ENCODE data around the gene ZSCAN30.

The ZSCAN30 gene

DNA sequence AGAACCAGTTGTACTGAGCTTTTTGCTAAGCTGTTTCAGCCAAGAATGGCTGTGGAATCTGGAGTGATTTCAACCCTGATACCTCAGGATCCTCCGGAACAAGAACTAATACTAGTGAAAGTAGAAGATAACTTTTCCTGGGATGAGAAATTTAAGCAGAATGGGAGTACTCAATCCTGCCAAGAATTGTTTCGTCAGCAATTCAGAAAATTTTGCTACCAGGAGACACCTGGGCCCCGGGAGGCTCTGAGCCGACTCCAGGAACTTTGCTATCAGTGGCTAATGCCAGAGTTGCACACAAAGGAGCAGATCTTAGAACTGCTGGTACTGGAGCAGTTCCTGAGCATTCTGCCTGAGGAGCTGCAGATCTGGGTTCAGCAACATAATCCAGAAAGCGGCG, 47.6 kb downstream of the ZSCAN30 start:
- no peak for DNase-seq (ENCODE audit: low read depth)
- H3K4me3 ChIP-seq (ENCODE audit: low read depth, low read length), result no peak overlapping the region
- TF ChIP-seq MYC (IDR thresholded peaks at IDR 0.05; ENCODE audit: low read depth, low read length) (no peak), POLR2A (IDR thresholded peaks at IDR 0.05; ENCODE audit: extremely low read depth, insufficient read length) (no peak)
- TF ChIP-seq, protein P1, sequence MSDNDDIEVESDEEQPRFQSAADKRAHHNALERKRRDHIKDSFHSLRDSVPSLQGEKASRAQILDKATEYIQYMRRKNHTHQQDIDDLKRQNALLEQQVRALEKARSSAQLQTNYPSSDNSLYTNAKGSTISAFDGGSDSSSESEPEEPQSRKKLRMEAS (IDR thresholded peaks at IDR 0.05; ENCODE audit: low read depth, low read length), result no peak
- TF ChIP-seq, protein P2, sequence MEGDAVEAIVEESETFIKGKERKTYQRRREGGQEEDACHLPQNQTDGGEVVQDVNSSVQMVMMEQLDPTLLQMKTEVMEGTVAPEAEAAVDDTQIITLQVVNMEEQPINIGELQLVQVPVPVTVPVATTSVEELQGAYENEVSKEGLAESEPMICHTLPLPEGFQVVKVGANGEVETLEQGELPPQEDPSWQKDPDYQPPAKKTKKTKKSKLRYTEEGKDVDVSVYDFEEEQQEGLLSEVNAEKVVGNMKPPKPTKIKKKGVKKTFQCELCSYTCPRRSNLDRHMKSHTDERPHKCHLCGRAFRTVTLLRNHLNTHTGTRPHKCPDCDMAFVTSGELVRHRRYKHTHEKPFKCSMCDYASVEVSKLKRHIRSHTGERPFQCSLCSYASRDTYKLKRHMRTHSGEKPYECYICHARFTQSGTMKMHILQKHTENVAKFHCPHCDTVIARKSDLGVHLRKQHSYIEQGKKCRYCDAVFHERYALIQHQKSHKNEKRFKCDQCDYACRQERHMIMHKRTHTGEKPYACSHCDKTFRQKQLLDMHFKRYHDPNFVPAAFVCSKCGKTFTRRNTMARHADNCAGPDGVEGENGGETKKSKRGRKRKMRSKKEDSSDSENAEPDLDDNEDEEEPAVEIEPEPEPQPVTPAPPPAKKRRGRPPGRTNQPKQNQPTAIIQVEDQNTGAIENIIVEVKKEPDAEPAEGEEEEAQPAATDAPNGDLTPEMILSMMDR (IDR thresholded peaks at IDR 0.05; ENCODE audit: low read depth, low read length), result no peak

DNA sequence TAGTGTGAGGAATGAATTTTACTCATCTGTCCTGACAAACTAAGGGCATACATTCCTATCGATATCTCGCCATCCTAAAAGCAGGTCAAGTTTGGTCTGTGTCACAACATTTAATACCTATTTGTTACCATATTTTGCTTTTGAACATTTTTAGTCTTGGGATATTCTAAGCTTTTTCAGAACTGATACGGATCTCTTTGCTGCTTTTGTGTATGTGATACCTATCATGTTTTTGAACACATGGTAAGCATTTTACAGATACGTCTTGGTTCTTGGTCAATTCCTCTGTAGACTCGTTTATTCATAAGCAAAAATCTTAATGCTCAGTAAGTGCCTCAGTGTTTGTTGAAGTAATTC, 48.6 kb downstream of the ZSCAN30 start:
- DNase-seq (ENCODE audit: low read depth), result peak; percentile 30
- peak overlapping the region; percentile 96 for H3K4me3 ChIP-seq (ENCODE audit: low read depth, low read length)
- TF ChIP-seq MYC (IDR thresholded peaks at IDR 0.05; ENCODE audit: low read depth, low read length), result no peak

DNA sequence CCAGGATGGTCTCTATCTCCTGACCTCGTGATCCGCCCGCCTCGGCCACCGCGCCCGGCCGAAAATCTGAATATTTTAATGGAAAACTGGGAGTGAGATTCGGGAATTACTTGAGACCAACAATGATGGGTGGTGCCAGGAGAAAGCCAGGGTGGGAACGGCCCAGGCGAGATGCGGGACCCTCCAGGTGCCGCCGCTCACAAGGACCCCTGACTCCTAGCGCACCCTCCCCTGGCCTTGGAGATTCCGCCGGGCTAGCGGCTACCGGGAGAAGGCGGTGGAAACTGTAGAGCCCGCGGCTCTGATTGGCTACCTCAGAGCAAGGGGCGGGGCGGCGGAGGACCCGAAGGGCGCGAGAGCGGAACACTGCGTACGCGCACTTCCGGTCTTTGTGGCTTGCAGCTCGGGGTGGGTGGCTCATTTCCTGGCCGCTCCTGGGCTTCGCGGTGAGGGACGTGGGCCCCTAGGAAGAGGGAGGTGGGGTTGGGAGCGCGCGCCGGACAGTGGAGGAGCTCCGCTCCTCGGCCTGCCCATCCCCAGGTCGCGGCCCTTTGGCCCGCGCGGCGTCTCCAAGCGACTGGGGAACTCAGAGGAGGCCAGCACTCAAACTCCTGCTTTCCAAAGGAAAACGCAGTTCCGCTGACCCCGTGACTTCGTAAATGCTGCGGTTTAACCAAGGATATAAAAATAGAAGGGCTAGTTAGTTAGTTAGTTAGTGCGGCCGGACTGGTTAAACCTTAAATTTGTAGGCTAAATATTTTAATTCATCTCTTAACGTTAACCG, 49.2 kb downstream of the ZSCAN30 start, which contains the start of gene ZNF397:
Gene ZNF397, plus strand, starts transcription at position 371 of the 784 bp plus-strand sequence. CDS start 1,437 bp downstream, outside the sequence.
- peak within 1 kb of the TSS; percentile 96 for H3K4me3 ChIP-seq (ENCODE audit: low read depth, low read length)

DNA sequence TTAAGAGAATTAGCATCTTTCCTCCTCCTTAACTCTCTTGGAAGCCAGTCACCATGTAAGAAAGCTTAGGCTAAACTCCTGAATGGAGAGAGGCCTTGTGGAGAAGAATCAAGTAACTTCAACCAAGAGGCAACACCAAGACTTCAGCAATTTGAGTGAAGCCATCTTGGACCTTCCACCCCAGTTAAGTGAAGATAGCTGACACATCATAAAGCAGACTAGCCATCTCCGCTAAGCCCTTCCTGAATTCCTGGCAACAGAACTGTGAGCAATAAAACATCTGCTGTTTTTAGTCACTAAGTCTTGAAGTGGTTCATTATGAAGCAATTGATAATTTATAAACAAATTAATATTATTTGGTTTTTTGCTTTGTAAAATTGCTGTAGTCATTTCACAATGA, 50.7 kb downstream of the ZSCAN30 start:
- TF ChIP-seq, protein P2 (IDR thresholded peaks at IDR 0.05; ENCODE audit: low read depth, low read length), result no peak
- no peak for TF ChIP-seq MYC (IDR thresholded peaks at IDR 0.05; ENCODE audit: low read depth, low read length)
- no peak for TF ChIP-seq POLR2A (IDR thresholded peaks at IDR 0.05; ENCODE audit: extremely low read depth, insufficient read length)
- TF ChIP-seq, protein P1 (IDR thresholded peaks at IDR 0.05; ENCODE audit: low read depth, low read length), result no peak
- H3K4me3 ChIP-seq (ENCODE audit: low read depth, low read length), result no peak overlapping the region
- DNase-seq (ENCODE audit: low read depth), result no peak

More for the DNA sequence above, 49.2 kb downstream of the ZSCAN30 start, which contains the start of gene ZNF397:
- DNase-seq (ENCODE audit: low read depth), result peak; percentile 97
- peak; percentile 76 for TF ChIP-seq POLR2A (IDR thresholded peaks at IDR 0.05; ENCODE audit: extremely low read depth, insufficient read length)
- no peak for TF ChIP-seq MYC (IDR thresholded peaks at IDR 0.05; ENCODE audit: low read depth, low read length)
- TF ChIP-seq, protein P1 (IDR thresholded peaks at IDR 0.05; ENCODE audit: low read depth, low read length), result no peak
- TF ChIP-seq, protein P2 (IDR thresholded peaks at IDR 0.05; ENCODE audit: low read depth, low read length), result no peak

DNA sequence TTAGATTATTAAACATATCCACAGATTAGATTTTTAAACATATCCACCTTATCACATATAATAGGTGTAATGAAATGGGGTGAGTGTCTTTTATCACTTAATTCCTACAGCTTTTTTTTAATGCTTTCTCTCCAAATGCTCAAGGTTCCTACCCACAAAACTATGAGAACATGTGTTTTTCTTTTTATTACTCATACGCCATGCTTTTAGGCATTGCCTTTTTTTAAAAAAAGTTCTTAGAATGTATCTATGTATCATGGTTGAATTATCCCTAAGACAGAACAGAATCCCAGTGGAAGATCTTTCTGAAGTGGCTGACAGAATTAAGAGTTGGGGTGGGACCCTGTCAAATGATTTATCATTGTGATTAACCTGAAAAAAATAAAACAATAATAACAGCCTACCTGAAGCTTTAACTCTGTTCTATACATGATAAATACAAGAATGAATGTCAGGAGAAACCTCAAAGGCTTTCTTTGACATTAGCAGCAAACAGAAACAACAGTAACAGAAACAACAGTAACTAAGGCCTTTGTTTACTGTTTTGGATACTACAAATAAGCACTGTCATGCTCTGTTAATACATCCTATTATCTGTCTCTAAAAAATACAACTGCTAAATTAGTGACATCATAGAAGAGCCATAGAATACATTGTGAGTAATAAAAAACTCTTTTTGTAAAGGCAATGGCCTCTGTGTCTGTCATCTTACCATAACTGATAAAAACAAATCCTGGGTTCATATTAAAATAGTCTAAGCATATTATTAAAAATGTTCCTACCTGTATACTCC, 53.3 kb downstream of the ZSCAN30 start:
- TF ChIP-seq, protein P1 (IDR thresholded peaks at IDR 0.05; ENCODE audit: low read depth, low read length), result no peak
- TF ChIP-seq POLR2A (IDR thresholded peaks at IDR 0.05; ENCODE audit: extremely low read depth, insufficient read length) (no peak), MYC (IDR thresholded peaks at IDR 0.05; ENCODE audit: low read depth, low read length) (no peak)
- TF ChIP-seq, protein P2 (IDR thresholded peaks at IDR 0.05; ENCODE audit: low read depth, low read length), result no peak
- DNase-seq (ENCODE audit: low read depth), result no peak
- H3K4me3 ChIP-seq (ENCODE audit: low read depth, low read length), result no peak overlapping the region

DNA sequence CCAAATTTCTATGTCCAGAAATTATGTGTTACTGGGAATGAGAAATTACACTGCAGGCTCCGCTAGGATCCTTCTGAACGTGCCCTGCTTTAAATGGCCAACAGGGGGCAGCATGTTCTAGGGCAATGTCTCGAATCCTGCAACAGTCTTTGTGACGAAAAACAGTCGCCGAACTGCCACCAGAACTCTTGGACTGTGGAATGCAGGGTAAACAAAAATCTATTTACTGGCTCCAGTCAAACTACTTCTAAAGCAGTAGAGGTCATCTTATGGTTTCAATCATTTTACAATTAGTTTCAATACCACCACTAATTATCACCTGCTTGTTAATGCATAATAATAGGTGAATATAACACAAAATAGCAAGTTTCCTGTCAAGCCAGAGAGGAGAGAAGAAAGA, 59.0 kb downstream of the ZSCAN30 start:
- H3K4me3 ChIP-seq (ENCODE audit: low read depth, low read length), result peak overlapping the region; percentile 12
- DNase-seq (ENCODE audit: low read depth), result peak; percentile 83

More for the DNA sequence above, 59.0 kb downstream of the ZSCAN30 start:
- TF ChIP-seq MYC (IDR thresholded peaks at IDR 0.05; ENCODE audit: low read depth, low read length) (no peak), POLR2A (IDR thresholded peaks at IDR 0.05; ENCODE audit: extremely low read depth, insufficient read length) (no peak)
- TF ChIP-seq, protein P1 (IDR thresholded peaks at IDR 0.05; ENCODE audit: low read depth, low read length), result peak; percentile 40; the same call in 1 of the 2 replicates
- TF ChIP-seq, protein P2 (IDR thresholded peaks at IDR 0.05; ENCODE audit: low read depth, low read length), result peak; percentile 74
